Measurements from ENCODE around the gene AANAT. TPM values are rescaled to one million over a fixed set of nuclear protein-coding genes. Genes with fewer than 3 reads are reported as not detected.

Gene AANAT
- total RNA-seq, 1 experiment from 2014 or later = not detected

DNA sequence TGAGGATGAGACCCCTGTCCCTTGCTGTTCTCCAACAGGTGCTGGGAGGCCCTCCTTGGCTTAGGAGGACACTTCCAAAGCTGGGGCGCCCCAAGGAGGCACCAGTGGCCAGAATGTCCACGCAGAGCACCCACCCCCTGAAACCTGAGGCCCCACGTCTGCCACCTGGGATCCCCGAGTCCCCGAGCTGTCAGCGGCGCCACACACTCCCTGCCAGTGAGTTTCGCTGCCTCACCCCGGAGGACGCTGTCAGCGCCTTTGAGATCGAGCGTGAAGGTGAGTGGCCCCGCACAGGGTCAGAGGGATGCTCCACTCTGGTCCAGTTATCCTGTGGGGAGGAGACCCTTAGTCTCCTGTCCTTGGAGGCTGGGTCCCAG lies 1.2 kb downstream of the AANAT start:
- H3K79me2 ChIP-seq (ENCODE audit: low read depth) = no peaks in the 10 kb centered on the region

DNA sequence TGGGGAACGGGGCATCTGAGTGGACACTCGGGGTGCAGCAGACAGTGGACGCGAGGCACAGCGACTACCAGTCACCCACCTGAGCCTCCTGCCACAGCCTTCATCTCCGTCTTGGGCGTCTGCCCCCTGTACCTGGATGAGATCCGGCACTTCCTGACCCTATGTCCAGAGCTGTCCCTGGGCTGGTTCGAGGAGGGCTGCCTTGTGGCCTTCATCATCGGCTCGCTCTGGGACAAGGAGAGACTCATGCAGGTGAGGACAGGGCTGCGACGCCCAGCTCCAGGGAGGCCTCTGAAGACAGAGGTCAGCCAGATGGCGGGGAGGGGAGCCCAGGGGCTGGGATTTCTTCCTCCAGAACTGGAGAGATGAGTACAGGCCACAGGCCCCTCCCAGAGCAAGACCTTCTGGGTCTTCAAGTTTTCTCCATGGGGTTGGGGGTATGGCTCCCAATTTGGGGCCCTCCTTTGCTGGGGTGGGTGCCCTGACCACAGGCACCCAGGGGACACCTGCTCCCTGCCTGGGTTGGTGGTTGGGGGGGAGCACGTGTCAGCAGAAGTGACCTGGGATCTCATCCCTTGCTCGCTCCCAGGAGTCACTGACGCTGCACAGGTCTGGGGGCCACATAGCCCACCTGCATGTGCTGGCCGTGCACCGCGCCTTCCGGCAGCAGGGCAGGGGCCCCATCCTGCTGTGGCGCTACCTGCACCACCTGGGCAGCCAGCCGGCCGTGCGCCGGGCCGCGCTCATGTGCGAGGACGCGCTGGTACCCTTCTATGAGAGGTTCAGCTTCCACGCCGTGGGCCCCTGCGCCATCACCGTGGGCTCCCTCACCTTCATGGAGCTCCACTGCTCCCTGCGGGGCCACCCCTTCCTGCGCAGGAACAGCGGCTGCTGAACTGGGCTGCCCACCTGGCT lies 1.9 kb downstream of the AANAT start:
- Histone ChIP-seq H3K9me3 (ENCODE audit: insufficient read depth, low read depth) (no peaks in the 10 kb centered on the region), H3K4me1 (replicated peaks; ENCODE audit: insufficient read depth) (no peaks in the 10 kb centered on the region), H3K27me3 (ENCODE audit: insufficient read depth, low read depth) (no peaks in the 10 kb centered on the region), H2AFZ (no peak overlapping the region), H3K27ac (no peak overlapping the region), H4K20me1 (ENCODE audit: insufficient read depth) (no peaks in the 10 kb centered on the region), H3K4me2 (no peak overlapping the region), H3K36me3 (ENCODE audit: low read depth) (no peaks in the 10 kb centered on the region), H3F3A (ENCODE audit: insufficient read depth, low read depth) (no peaks in the 10 kb centered on the region), H3K9me2 (ENCODE audit: insufficient read depth) (no peaks in the 10 kb centered on the region), H3K79me2 (ENCODE audit: low read depth) (no peaks in the 10 kb centered on the region), H3K4me3 (no peak overlapping the region)
- no peak for DNase-seq
- BruUV-seq (replicated peaks) = no TSS peak
- ChIA-PET POLR2A (ENCODE audit: unreplicated experiment) (no interaction called here), CTCF (interaction anchor here (0.6 kb wide), 1 partner anchor 98 kb away, joined by 18 read pairs; no protein-coding TSS in a partner anchor)
- TF ChIP-seq, protein P1, sequence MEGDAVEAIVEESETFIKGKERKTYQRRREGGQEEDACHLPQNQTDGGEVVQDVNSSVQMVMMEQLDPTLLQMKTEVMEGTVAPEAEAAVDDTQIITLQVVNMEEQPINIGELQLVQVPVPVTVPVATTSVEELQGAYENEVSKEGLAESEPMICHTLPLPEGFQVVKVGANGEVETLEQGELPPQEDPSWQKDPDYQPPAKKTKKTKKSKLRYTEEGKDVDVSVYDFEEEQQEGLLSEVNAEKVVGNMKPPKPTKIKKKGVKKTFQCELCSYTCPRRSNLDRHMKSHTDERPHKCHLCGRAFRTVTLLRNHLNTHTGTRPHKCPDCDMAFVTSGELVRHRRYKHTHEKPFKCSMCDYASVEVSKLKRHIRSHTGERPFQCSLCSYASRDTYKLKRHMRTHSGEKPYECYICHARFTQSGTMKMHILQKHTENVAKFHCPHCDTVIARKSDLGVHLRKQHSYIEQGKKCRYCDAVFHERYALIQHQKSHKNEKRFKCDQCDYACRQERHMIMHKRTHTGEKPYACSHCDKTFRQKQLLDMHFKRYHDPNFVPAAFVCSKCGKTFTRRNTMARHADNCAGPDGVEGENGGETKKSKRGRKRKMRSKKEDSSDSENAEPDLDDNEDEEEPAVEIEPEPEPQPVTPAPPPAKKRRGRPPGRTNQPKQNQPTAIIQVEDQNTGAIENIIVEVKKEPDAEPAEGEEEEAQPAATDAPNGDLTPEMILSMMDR (conservative IDR thresholded peaks at IDR 0.05) = no peak
- TF ChIP-seq EZH2 (IDR thresholded peaks at IDR 0.05; ENCODE audit: low read depth) = no peak
- intact Hi-C loops (cut with micrococcal nuclease; ENCODE audit: unreplicated experiment) = loop anchor here (10.0 kb wide), 2 partner anchors 245 to 595 kb away; partner anchors contain the start of gene MXRA7

More for the DNA sequence above, 1.2 kb downstream of the AANAT start:
- CTCF ChIA-PET = no interaction called here
- Histone ChIP-seq H3K4me2 (no peak overlapping the region), H3K9me2 (ENCODE audit: insufficient read depth) (no peaks in the 10 kb centered on the region), H4K20me1 (ENCODE audit: insufficient read depth) (no peaks in the 10 kb centered on the region), H3K27ac (no peak overlapping the region), H3K4me3 (no peak overlapping the region), H3K4me1 (replicated peaks; ENCODE audit: insufficient read depth) (no peaks in the 10 kb centered on the region), H3K36me3 (ENCODE audit: low read depth) (no peaks in the 10 kb centered on the region), H3K9me3 (ENCODE audit: insufficient read depth, low read depth) (no peaks in the 10 kb centered on the region), H3K27me3 (ENCODE audit: insufficient read depth, low read depth) (no peaks in the 10 kb centered on the region), H2AFZ (no peak overlapping the region), H3F3A (ENCODE audit: insufficient read depth, low read depth) (no peaks in the 10 kb centered on the region)
- BruUV-seq (replicated peaks) = no TSS peak
- no peak for TF ChIP-seq EZH2 (IDR thresholded peaks at IDR 0.05; ENCODE audit: low read depth)
- TF ChIP-seq, protein P1 (conservative IDR thresholded peaks at IDR 0.05) = no peak
- POLR2A ChIA-PET (ENCODE audit: unreplicated experiment) = no interaction called here
- DNase-seq = no peak
- intact Hi-C loops (cut with micrococcal nuclease; ENCODE audit: unreplicated experiment) = loop anchor here (10.0 kb wide), 2 partner anchors 246 to 596 kb away; partner anchors contain the start of gene MXRA7

DNA sequence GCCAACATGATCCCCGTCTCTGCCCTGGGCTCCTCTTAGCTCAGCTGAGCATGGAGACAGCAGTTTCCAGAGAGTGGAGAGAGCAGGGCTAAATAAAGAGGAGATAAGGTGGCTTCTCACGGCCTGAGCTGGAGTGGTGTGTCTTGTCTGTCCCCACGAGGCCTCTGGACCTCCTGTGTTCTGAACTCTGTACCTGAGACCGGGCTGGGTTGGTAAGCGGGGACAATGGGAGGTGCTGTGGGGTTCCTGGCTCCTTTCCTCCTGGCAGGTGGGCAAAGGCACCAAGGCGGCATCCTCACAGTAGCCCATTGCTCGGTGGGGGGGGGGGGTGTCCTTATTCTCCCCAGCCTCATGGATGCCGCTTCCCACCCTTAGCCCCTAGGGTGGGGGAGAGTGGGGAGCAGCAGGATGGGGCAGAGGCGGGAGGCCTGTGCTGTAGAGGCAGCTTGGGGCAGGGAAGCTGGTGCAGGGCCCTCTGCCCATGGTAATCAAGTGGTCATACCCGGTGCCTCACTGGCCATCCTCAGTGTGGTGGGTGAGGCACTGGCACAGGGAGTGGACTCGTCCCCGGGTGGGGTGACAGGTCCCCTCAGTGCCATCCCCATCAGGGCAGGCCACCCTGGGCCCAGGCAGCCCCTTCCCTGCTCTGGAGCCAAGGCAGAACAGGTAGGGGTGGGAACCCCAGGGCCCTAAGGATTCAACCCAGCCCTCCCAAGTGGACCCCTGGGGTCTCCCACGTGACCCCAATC lies 2.8 kb downstream of the AANAT start:
- no peak for DNase-seq
- Histone ChIP-seq H3K4me2 (no peak overlapping the region), H3F3A (ENCODE audit: insufficient read depth, low read depth) (no peaks in the 10 kb centered on the region), H2AFZ (no peak overlapping the region), H3K36me3 (ENCODE audit: low read depth) (no peaks in the 10 kb centered on the region), H3K9me3 (ENCODE audit: insufficient read depth, low read depth) (no peaks in the 10 kb centered on the region), H3K4me1 (replicated peaks; ENCODE audit: insufficient read depth) (no peaks in the 10 kb centered on the region), H3K27me3 (ENCODE audit: insufficient read depth, low read depth) (no peaks in the 10 kb centered on the region), H3K9me2 (ENCODE audit: insufficient read depth) (no peaks in the 10 kb centered on the region), H3K4me3 (no peak overlapping the region), H4K20me1 (ENCODE audit: insufficient read depth) (no peaks in the 10 kb centered on the region), H3K79me2 (ENCODE audit: low read depth) (no peaks in the 10 kb centered on the region), H3K27ac (no peak overlapping the region)
- BruUV-seq (replicated peaks) = no TSS peak
- ChIA-PET CTCF (interaction anchor here (0.6 kb wide), 1 partner anchor 99 kb away, joined by 18 read pairs; no protein-coding TSS in a partner anchor), POLR2A (ENCODE audit: unreplicated experiment) (no interaction called here)
- TF ChIP-seq EZH2 (IDR thresholded peaks at IDR 0.05; ENCODE audit: low read depth) = no peak
- TF ChIP-seq, protein P1 (conservative IDR thresholded peaks at IDR 0.05) = no peak
- intact Hi-C loops (cut with micrococcal nuclease; ENCODE audit: unreplicated experiment) = loop anchor here (10.0 kb wide), 2 partner anchors 245 to 595 kb away; partner anchors contain the start of gene MXRA7

All from PC-9 (cell line).